Measurements from ENCODE around the gene SATB1.

SATB1 gene

DNA sequence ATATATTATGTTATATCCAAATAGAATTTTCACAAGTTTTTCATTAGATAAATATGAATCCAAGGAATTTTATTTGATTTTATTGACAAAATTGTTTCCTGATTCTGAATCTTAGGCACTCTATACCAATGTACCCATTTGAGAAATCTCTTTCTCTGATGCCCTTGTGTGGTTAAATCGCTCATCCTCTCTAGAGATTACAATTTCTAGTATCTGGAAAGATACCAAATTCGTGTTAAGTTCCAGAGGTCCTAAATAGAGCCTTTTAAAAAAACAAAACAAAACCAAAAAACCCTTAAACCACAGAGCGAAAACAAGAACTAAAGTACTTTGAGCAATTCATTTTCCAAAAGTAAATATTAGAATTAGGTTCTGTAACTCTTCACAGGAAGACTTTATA is 20.0 kb downstream of the SATB1 start:
- Histone ChIP-seq H2AFZ (ENCODE audit: low read depth) (no peak overlapping the region), H3K27ac (no peak overlapping the region), H3K4me2 (no peak overlapping the region)

GRCh38 chr3:18403061-18403460 is 22.1 kb downstream of the SATB1 start:
- Histone ChIP-seq H3K4me3 (IDR thresholded peaks at IDR 0.05; ENCODE audit: insufficient read depth, low read depth, low read length) (no peak overlapping the region), H4K20me1 (ENCODE audit: insufficient read depth) (no peaks in the 10 kb centered on the region), H3K27me3 (ENCODE audit: insufficient read depth, low read depth) (no peaks in the 10 kb centered on the region), H3K27ac (no peak overlapping the region), H3K36me3 (ENCODE audit: insufficient read depth) (no peaks in the 10 kb centered on the region), H2AFZ (ENCODE audit: low read depth) (no peak overlapping the region), H3K9ac (no peak overlapping the region), H3K4me1 (ENCODE audit: low read depth, poor library complexity, severe bottlenecking) (no peaks in the 10 kb centered on the region), H3K4me2 (no peak overlapping the region), H3K79me2 (ENCODE audit: insufficient read depth, low read depth) (no peaks in the 10 kb centered on the region)
- no peak for TF ChIP-seq CTCF (conservative IDR thresholded peaks at IDR 0.05; ENCODE audit: low read depth, low read length)

More for the DNA sequence above, 20.0 kb downstream of the SATB1 start:
- H3K4me1 ChIP-seq (ENCODE audit: low read depth, poor library complexity, severe bottlenecking): no peaks in the 10 kb centered on the region
- H3K27me3 ChIP-seq (ENCODE audit: insufficient read depth, low read depth): no peaks in the 10 kb centered on the region
- H3K4me3 ChIP-seq (IDR thresholded peaks at IDR 0.05; ENCODE audit: insufficient read depth, low read depth, low read length): no peak overlapping the region
- H3K79me2 ChIP-seq (ENCODE audit: insufficient read depth, low read depth): no peaks in the 10 kb centered on the region
- no peaks in the 10 kb centered on the region for H4K20me1 ChIP-seq (ENCODE audit: insufficient read depth)
- H3K9ac ChIP-seq: no peak overlapping the region
- no peaks in the 10 kb centered on the region for H3K36me3 ChIP-seq (ENCODE audit: insufficient read depth)
- no peak for TF ChIP-seq CTCF (conservative IDR thresholded peaks at IDR 0.05; ENCODE audit: low read depth, low read length)

DNA sequence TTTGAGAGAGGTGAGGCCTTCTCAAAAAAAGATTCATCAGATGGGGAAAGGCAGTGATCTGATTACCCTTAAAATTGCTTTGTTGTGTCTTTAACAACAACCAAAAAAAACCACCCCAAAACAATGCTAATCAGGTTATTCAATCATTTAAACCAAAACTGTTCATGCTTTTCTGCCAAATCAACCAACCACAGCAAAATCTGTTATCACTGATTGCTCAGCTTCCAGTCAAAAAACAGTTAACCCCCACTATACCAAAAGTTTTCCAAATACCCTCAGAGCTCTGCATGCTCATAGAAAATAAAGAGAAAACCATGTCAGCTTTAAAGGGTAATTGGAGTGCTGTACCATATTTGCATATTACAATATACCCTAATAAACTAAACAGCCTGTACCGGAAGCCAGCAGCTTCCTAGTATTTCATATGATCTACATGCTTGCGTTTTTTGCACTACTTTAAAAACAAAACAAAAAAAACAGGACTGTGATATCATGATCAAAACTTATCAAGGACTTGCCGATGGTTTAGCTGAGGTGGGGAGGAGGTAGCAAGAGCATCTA is 22.8 kb downstream of the SATB1 start:
- H2AFZ ChIP-seq (ENCODE audit: low read depth): no peak overlapping the region
- no peaks in the 10 kb centered on the region for H4K20me1 ChIP-seq (ENCODE audit: insufficient read depth)
- H3K36me3 ChIP-seq (ENCODE audit: insufficient read depth): no peaks in the 10 kb centered on the region
- H3K4me1 ChIP-seq (ENCODE audit: low read depth, poor library complexity, severe bottlenecking): no peaks in the 10 kb centered on the region
- H3K27ac ChIP-seq: no peak overlapping the region
- H3K9ac ChIP-seq: no peak overlapping the region
- no peak overlapping the region for H3K4me2 ChIP-seq
- no peak for TF ChIP-seq CTCF (conservative IDR thresholded peaks at IDR 0.05; ENCODE audit: low read depth, low read length)
- H3K27me3 ChIP-seq (ENCODE audit: insufficient read depth, low read depth): no peaks in the 10 kb centered on the region
- H3K4me3 ChIP-seq (IDR thresholded peaks at IDR 0.05; ENCODE audit: insufficient read depth, low read depth, low read length): no peak overlapping the region
- H3K79me2 ChIP-seq (ENCODE audit: insufficient read depth, low read depth): no peaks in the 10 kb centered on the region

GRCh38 chr3:18401300-18401961 is 23.7 kb downstream of the SATB1 start:
- Histone ChIP-seq H3K4me2 (no peak overlapping the region), H3K4me3 (IDR thresholded peaks at IDR 0.05; ENCODE audit: insufficient read depth, low read depth, low read length) (no peak overlapping the region), H2AFZ (ENCODE audit: low read depth) (no peak overlapping the region), H3K9ac (no peak overlapping the region), H3K36me3 (ENCODE audit: insufficient read depth) (no peaks in the 10 kb centered on the region), H3K4me1 (ENCODE audit: low read depth, poor library complexity, severe bottlenecking) (no peaks in the 10 kb centered on the region), H3K27ac (no peak overlapping the region), H3K79me2 (ENCODE audit: insufficient read depth, low read depth) (no peaks in the 10 kb centered on the region), H4K20me1 (ENCODE audit: insufficient read depth) (no peaks in the 10 kb centered on the region), H3K27me3 (ENCODE audit: insufficient read depth, low read depth) (no peaks in the 10 kb centered on the region)
- TF ChIP-seq CTCF (conservative IDR thresholded peaks at IDR 0.05; ENCODE audit: low read depth, low read length): no peak

All from KMS-11 (cell line).